HEK293 (cell line): ENCODE data around the gene CELSR3.

Experiments
- CTCF ChIA-PET: fragments of 350-600 bp; formaldehyde crosslinking; extraction: SDS; loops from one replicate; lab custom pipeline; 2021; ENCODE audit warnings: antibody characterized with exemption; lab: Yijun Ruan, JAX
- POLR2A ChIA-PET: fragments of 300-600 bp; formaldehyde crosslinking; extraction: SDS; loops from one replicate; lab custom pipeline; 2020; ENCODE audit warnings: antibody characterized with exemption, inconsistent platforms; lab: Yijun Ruan, JAX
- H3K27ac ChIP-seq: fragments of 200-500 bp; sonication (Bioruptor generic); 2 replicates; pipeline ENCODE4 v1.5.1; 2014; ENCODE audit warnings: low read depth, low read length, control low read depth, inconsistent platforms; ENCODE audit errors: extremely low read depth
- H3K36me3 ChIP-seq, 2 experiments: fragments of 200-500 bp in 1 of 2; sonication (Bioruptor generic) in 1 of 2; 1 replicate in 1 of 2; 2 replicates in 1 of 2; pipeline ENCODE4 v1.5.1; 2014 to 2017; ENCODE audit warnings: inconsistent platforms in 2 of 2, low read length in 2 of 2; ENCODE audit not compliant: control insufficient read depth in 2 of 2, insufficient read depth in 1 of 2
- H3K4me1 ChIP-seq: fragments of 200-500 bp; sonication (Bioruptor generic); 2 replicates; pipeline ENCODE4 v1.5.1; 2014; ENCODE audit warnings: mild to moderate bottlenecking, low read length, inconsistent platforms; ENCODE audit not compliant: control insufficient read depth, insufficient read depth
- H3K4me3 ChIP-seq: 2 replicates; pipeline ENCODE4 v1.5.1; 2011; ENCODE audit warnings: low read depth, mild to moderate bottlenecking, control low read depth, low read length, moderate library complexity
- H3K9me3 ChIP-seq: fragments of 200-500 bp; sonication (Bioruptor generic); 2 replicates; pipeline ENCODE4 v1.5.1; 2014; ENCODE audit warnings: low read depth, low read length, inconsistent platforms; ENCODE audit not compliant: control insufficient read depth, insufficient read depth
- GFI1B ChIP-seq: fragments of 450-650 bp; formaldehyde crosslinking; IDR thresholded peaks from 2 replicates; pipeline ENCODE4 v1.5.1; 2016; ENCODE audit warnings: missing biosample characterization, missing genetic modification characterization
- HOXC10 ChIP-seq: sonication (generic); formaldehyde crosslinking; IDR thresholded peaks from 2 replicates; pipeline ENCODE4 v1.8.1; 2023; ENCODE audit warnings: mild to moderate bottlenecking, missing genetic modification reagents
- PATZ1 ChIP-seq: fragments of 450-650 bp; formaldehyde crosslinking; IDR thresholded peaks from 2 replicates; pipeline ENCODE4 v1.5.1; 2016; ENCODE audit warnings: missing biosample characterization, missing genetic modification characterization
- PRDM1 ChIP-seq: fragments of 450-650 bp; formaldehyde crosslinking; IDR thresholded peaks from 2 replicates; pipeline ENCODE4; 2016; ENCODE audit warnings: missing biosample characterization, missing genetic modification characterization
- SCRT2 ChIP-seq: fragments of 450-650 bp; formaldehyde crosslinking; IDR thresholded peaks from 2 replicates; pipeline ENCODE4 v1.5.1; 2016; ENCODE audit warnings: missing biosample characterization, missing genetic modification characterization
- TRIM28 ChIP-seq: IDR thresholded peaks from 2 replicates; pipeline ENCODE4 v1.6.1; 2011; ENCODE audit warnings: low read length, control low read depth, borderline replicate concordance
- ZBTB6 ChIP-seq: fragments of 450-650 bp; formaldehyde crosslinking; IDR thresholded peaks from 2 replicates; pipeline ENCODE4 v1.5.1; 2017; ENCODE audit warnings: missing biosample characterization, missing genetic modification characterization
- ZBTB8A ChIP-seq: fragments of 450-650 bp; formaldehyde crosslinking; IDR thresholded peaks from 2 replicates; pipeline ENCODE4 v1.5.1; 2016; ENCODE audit warnings: missing biosample characterization, missing genetic modification characterization
- ZNF155 ChIP-seq: fragments of 450-650 bp; formaldehyde crosslinking; IDR thresholded peaks from 2 replicates; pipeline ENCODE4 v1.5.1; 2016; ENCODE audit warnings: missing biosample characterization, missing genetic modification characterization
- ZNF174 ChIP-seq: fragments of 450-650 bp; formaldehyde crosslinking; IDR thresholded peaks from 2 replicates; pipeline ENCODE4 v1.5.0; 2017; ENCODE audit warnings: missing biosample characterization, mild to moderate bottlenecking, missing genetic modification characterization
- ZNF175 ChIP-seq: fragments of 450-650 bp; formaldehyde crosslinking; IDR thresholded peaks from 2 replicates; pipeline ENCODE4 v1.5.1; 2016; ENCODE audit warnings: missing biosample characterization, missing genetic modification characterization
- ZNF2 ChIP-seq: fragments of 450-650 bp; formaldehyde crosslinking; IDR thresholded peaks from 2 replicates; pipeline ENCODE4 v1.5.1; 2016; ENCODE audit warnings: missing biosample characterization, missing genetic modification characterization
- ZNF274 ChIP-seq, 2 experiments: fragments of 200-500 bp in 1 of 2; fragments of 450-650 bp in 1 of 2; sonication (Bioruptor generic) in 1 of 2; formaldehyde crosslinking in 1 of 2; IDR thresholded peaks; 2 replicates each; pipeline versions ENCODE4 v1.5.1 to v1.6.1; 2014 to 2016; ENCODE audit warnings: borderline replicate concordance in 1 of 2, inconsistent platforms in 1 of 2, low read length in 1 of 2, missing biosample characterization in 1 of 2, missing genetic modification characterization in 1 of 2
- ZNF335 ChIP-seq: fragments of 450-650 bp; formaldehyde crosslinking; conservative IDR thresholded peaks from 2 replicates; pipeline ENCODE4 v1.5.1; 2016; ENCODE audit warnings: missing biosample characterization, missing genetic modification characterization
- ZNF350 ChIP-seq: fragments of 450-650 bp; formaldehyde crosslinking; IDR thresholded peaks from 2 replicates; pipeline ENCODE4 v1.5.0; 2017; ENCODE audit warnings: missing biosample characterization, mild to moderate bottlenecking, missing genetic modification characterization
- ZNF366 ChIP-seq: fragments of 450-650 bp; formaldehyde crosslinking; conservative IDR thresholded peaks from 2 replicates; pipeline ENCODE4 v1.5.1; 2016; ENCODE audit warnings: missing biosample characterization, missing genetic modification characterization
- ZNF416 ChIP-seq: fragments of 450-650 bp; formaldehyde crosslinking; IDR thresholded peaks from 2 replicates; pipeline ENCODE4 v1.5.1; 2016; ENCODE audit warnings: missing biosample characterization, missing genetic modification characterization
- ZNF513 ChIP-seq: fragments of 450-650 bp; IDR thresholded peaks from 2 replicates; pipeline ENCODE4 v1.5.1; 2018; ENCODE audit warnings: missing biosample characterization, missing genetic modification characterization
- ZNF548 ChIP-seq: fragments of 450-650 bp; formaldehyde crosslinking; IDR thresholded peaks from 2 replicates; pipeline ENCODE4 v1.5.1; 2016; ENCODE audit warnings: missing biosample characterization, missing genetic modification characterization
- ZNF549 ChIP-seq: fragments of 450-650 bp; IDR thresholded peaks from 2 replicates; pipeline ENCODE4 v1.5.1; 2018; ENCODE audit warnings: missing biosample characterization, missing genetic modification characterization, mild to moderate bottlenecking, inconsistent platforms, moderate library complexity
- ZNF600 ChIP-seq: fragments of 450-650 bp; formaldehyde crosslinking; IDR thresholded peaks from 2 replicates; pipeline ENCODE4 v1.5.1; 2016; ENCODE audit warnings: missing biosample characterization, missing genetic modification characterization
- ZNF747 ChIP-seq: fragments of 450-650 bp; formaldehyde crosslinking; IDR thresholded peaks from 2 replicates; pipeline ENCODE4 v1.5.1; 2016; ENCODE audit warnings: missing biosample characterization, missing genetic modification characterization
- ZNF843 ChIP-seq: fragments of 450-650 bp; formaldehyde crosslinking; IDR thresholded peaks from 2 replicates; pipeline ENCODE4 v1.5.1; 2016; ENCODE audit warnings: missing biosample characterization, missing genetic modification characterization
- ZSCAN23 ChIP-seq: fragments of 450-650 bp; formaldehyde crosslinking; IDR thresholded peaks from 2 replicates; pipeline ENCODE4 v1.5.1; 2016; ENCODE audit warnings: missing biosample characterization, missing genetic modification characterization
- TF ChIP-seq, protein P1 (sequence below): IDR thresholded peaks from 2 replicates; pipeline ENCODE4 v1.6.1; 2011; ENCODE audit warnings: mild to moderate bottlenecking, low read depth, low read length, borderline replicate concordance
- TF ChIP-seq, protein P2 (sequence below): fragments of 450-650 bp; formaldehyde crosslinking; IDR thresholded peaks from 2 replicates; pipeline ENCODE4 v1.5.1; 2016; ENCODE audit warnings: missing biosample characterization, missing genetic modification characterization

CELSR3 gene

DNA sequence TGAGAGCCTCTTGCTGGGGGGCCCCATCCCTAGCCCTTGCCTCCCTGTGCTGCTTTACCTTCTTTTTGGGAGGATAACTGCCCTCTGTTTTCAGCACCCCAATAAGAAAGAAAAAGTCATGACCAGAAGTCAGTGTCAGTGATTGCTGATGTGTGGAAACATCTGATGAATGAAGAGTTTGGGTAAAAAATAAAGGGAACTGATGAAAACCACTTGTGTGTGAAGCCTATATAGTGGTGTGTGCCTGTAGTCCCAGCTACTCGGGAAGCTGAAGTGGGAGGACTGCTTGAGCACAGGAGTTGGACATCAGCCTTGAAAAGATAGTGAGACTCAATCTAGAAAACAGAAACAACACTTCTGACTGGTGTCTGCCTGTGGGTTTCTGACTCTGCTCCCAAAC lies 9.8 kb upstream of the CELSR3 start:
- no peak overlapping the region for H3K27ac ChIP-seq
- POLR2A ChIA-PET = no interaction called here
- no peaks in the 10 kb centered on the region for H3K9me3 ChIP-seq
- TF ChIP-seq ZNF175 = no peak
- TF ChIP-seq ZNF335 (tag by site-specific recombination) = no peak
- TF ChIP-seq ZNF350 = no peak
- TF ChIP-seq, protein P1, sequence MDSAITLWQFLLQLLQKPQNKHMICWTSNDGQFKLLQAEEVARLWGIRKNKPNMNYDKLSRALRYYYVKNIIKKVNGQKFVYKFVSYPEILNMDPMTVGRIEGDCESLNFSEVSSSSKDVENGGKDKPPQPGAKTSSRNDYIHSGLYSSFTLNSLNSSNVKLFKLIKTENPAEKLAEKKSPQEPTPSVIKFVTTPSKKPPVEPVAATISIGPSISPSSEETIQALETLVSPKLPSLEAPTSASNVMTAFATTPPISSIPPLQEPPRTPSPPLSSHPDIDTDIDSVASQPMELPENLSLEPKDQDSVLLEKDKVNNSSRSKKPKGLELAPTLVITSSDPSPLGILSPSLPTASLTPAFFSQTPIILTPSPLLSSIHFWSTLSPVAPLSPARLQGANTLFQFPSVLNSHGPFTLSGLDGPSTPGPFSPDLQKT = no peak
- TF ChIP-seq ZSCAN23 (tag by site-specific recombination) = no peak
- no peak for TF ChIP-seq SCRT2 (tag by site-specific recombination)
- TF ChIP-seq ZNF2 (tag by site-specific recombination) = no peak
- TF ChIP-seq TRIM28 = no peak
- TF ChIP-seq ZNF843 (tag by site-specific recombination) = no peak
- TF ChIP-seq ZNF366 (tag by site-specific recombination) = no peak
- TF ChIP-seq ZNF549 (tag by site-specific recombination) = no peak
- no peaks in the 10 kb centered on the region for H3K4me1 ChIP-seq
- no peak overlapping the region for H3K4me3 ChIP-seq
- H3K36me3 ChIP-seq = peaks cover 3 to 58% of the 10 kb centered on the region in 2 experiments; a peak in 2 of 3 replicates
- CTCF ChIA-PET = no interaction called here

DNA sequence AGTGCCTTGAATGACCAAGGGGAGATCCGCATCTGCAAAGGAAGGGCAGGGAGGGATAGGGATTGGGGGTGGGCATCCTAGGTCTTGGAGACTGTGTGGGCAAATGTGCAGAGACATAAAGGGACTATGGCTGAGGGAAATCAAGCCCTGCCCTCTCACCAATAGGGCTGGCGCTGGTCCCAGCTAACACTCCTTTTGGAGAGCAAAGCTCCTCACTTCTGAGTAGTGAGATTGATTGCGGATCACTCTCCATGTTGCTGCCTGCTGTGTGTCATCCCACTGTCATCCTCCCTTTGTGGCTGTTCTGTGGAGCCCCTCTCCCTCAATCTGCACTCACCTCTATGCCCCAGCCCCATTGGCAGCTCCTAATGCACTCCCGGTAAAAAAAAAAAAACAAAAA lies 2.2 kb upstream of the CELSR3 start:
- CTCF ChIA-PET = interaction anchor here (0.6 to 2.0 kb wide), 5 partner anchors 9 to 427 kb away, joined by 3 to 13 read pairs (median 3); no protein-coding TSS in a partner anchor
- Histone ChIP-seq H3K9me3 (no peaks in the 10 kb centered on the region), H3K4me1 (no peaks in the 10 kb centered on the region), H3K27ac (no peak overlapping the region), H3K4me3 (no peak overlapping the region), H3K36me3 (peaks cover 0 to 1% of the 10 kb centered on the region in 2 experiments; a peak in 2 of 3 replicates)
- POLR2A ChIA-PET = interaction anchor here (0.7 to 2.1 kb wide), 2 partner anchors 9 to 662 kb away, joined by 3 to 12 read pairs; no protein-coding TSS in a partner anchor
- TF ChIP-seq ZBTB8A (tag by site-specific recombination) (no peak), ZNF747 (tag by site-specific recombination) (no peak), ZNF513 (tag by site-specific recombination) (no peak), PRDM1 (tag by site-specific recombination) (peak; percentile 44; the same call in 1 of the 2 replicates), PATZ1 (tag by site-specific recombination) (no peak), ZNF174 (no peak), HOXC10 (no peak), ZNF274 (IDR thresholded peaks at IDR 0.05; ENCODE audit: low read length) (no peak), ZNF274 (tag by site-specific recombination; IDR thresholded peaks at IDR 0.05; ENCODE audit: borderline replicate concordance) (no peak), ZNF416 (tag by site-specific recombination) (no peak), ZBTB6 (tag by site-specific recombination) (no peak), ZNF548 (no peak), GFI1B (no peak), ZNF600 (tag by site-specific recombination) (peak; percentile 42; the same call in 1 of the 2 replicates), ZNF155 (no peak)
- TF ChIP-seq, protein P2, sequence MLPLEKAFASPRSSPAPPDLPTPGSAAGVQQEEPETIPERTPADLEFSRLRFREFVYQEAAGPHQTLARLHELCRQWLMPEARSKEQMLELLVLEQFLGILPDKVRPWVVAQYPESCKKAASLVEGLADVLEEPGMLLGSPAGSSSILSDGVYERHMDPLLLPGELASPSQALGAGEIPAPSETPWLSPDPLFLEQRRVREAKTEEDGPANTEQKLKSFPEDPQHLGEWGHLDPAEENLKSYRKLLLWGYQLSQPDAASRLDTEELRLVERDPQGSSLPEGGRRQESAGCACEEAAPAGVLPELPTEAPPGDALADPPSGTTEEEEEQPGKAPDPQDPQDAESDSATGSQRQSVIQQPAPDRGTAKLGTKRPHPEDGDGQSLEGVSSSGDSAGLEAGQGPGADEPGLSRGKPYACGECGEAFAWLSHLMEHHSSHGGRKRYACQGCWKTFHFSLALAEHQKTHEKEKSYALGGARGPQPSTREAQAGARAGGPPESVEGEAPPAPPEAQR (tag by site-specific recombination) = no peak
